Measurements from ENCODE around the gene PPARG. TPM values are rescaled to one million over a fixed set of nuclear protein-coding genes. Genes with fewer than 3 reads are reported as not detected.

Gene PPARG
- total RNA-seq, 2 donors from 2014 or later, result 1.5 to 18.3 TPM

GRCh38 chr3:12430086-12430485 lies 141.2 kb downstream of the PPARG start:
- no peak for ATAC-seq (replicated peaks)
- Mint-ChIP-seq H3K27ac (no peak overlapping the region), H3K4me1 (no peaks in the 10 kb centered on the region), H3K9me3 (no peaks in the 10 kb centered on the region), H3K36me3 (ENCODE audit: low read depth) (no peaks in the 10 kb centered on the region), H3K27me3 (no peaks in the 10 kb centered on the region), H3K4me3 (no peak overlapping the region)

DNA sequence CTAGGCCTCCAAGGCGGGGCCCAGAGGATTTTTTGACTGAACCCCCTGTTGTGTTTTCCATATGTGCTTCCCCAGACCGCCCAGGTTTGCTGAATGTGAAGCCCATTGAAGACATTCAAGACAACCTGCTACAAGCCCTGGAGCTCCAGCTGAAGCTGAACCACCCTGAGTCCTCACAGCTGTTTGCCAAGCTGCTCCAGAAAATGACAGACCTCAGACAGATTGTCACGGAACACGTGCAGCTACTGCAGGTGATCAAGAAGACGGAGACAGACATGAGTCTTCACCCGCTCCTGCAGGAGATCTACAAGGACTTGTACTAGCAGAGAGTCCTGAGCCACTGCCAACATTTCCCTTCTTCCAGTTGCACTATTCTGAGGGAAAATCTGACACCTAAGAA lies 145.0 kb downstream of the PPARG start:
- Mint-ChIP-seq H3K4me1 (no peaks in the 10 kb centered on the region), H3K27ac (no peak overlapping the region), H3K27me3 (peaks cover 5% of the 10 kb centered on the region), H3K9me3 (no peaks in the 10 kb centered on the region), H3K36me3 (ENCODE audit: low read depth) (no peaks in the 10 kb centered on the region), H3K4me3 (no peak overlapping the region)
- ATAC-seq (replicated peaks), result no peak

GRCh38 chr3:12436514-12437220 lies 147.8 kb downstream of the PPARG start:
- no peak overlapping the region for H3K4me3 Mint-ChIP-seq
- H3K9me3 Mint-ChIP-seq, result no peaks in the 10 kb centered on the region
- H3K4me1 Mint-ChIP-seq, result no peaks in the 10 kb centered on the region
- ATAC-seq (replicated peaks), result no peak
- H3K36me3 Mint-ChIP-seq (ENCODE audit: low read depth), result no peaks in the 10 kb centered on the region
- peaks cover 9% of the 10 kb centered on the region for H3K27me3 Mint-ChIP-seq
- H3K27ac Mint-ChIP-seq, result no peak overlapping the region

DNA sequence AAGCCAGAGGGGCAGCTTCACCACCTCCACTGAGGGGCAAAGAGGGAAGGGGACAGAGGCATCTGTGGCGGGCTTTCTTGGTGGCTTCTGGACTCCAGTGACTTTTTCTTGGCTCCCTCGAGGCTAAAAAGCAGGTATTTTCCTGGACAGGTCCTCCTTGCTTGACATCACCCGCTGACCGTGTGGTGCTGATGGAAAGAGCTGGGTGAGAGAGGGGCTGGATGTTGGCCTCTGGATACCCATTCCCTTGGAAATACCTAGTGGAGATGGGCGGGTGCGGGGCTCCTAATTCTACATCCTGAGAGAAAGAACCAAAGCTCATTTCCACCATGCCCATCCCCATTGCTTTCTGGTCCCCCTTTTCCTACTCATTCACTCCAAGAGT lies 148.3 kb downstream of the PPARG start:
- ATAC-seq (replicated peaks), result no peak
- peaks cover 9% of the 10 kb centered on the region for H3K27me3 Mint-ChIP-seq
- H3K4me3 Mint-ChIP-seq, result no peak overlapping the region
- no peaks in the 10 kb centered on the region for H3K36me3 Mint-ChIP-seq (ENCODE audit: low read depth)
- no peak overlapping the region for H3K27ac Mint-ChIP-seq
- H3K9me3 Mint-ChIP-seq, result no peaks in the 10 kb centered on the region
- no peaks in the 10 kb centered on the region for H3K4me1 Mint-ChIP-seq

DNA sequence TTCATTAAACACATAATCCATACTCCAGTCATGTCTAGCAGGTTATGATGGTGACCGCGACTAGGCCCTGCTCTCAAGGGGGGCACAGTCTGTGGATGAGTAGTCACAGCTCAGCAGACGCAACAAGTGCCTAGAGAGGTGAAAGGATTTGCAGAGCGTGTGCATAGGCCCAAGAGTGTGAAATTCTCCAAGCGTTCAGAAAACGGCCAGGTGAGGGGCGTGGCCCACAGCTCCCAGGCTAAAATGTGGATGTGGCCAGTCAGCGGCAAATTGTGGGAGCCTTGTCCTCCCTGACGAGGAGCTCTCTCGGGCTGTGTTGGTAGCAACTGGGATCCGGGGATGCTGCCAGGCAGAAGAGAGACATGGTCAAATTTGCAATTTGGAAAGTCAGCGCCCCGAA lies 149.0 kb downstream of the PPARG start:
- no peak for ATAC-seq (replicated peaks)
- H3K36me3 Mint-ChIP-seq (ENCODE audit: low read depth), result no peaks in the 10 kb centered on the region
- H3K27ac Mint-ChIP-seq, result no peak overlapping the region
- peaks cover 9% of the 10 kb centered on the region for H3K27me3 Mint-ChIP-seq
- no peaks in the 10 kb centered on the region for H3K4me1 Mint-ChIP-seq
- H3K4me3 Mint-ChIP-seq, result no peak overlapping the region
- no peaks in the 10 kb centered on the region for H3K9me3 Mint-ChIP-seq

- no peaks in the 10 kb centered on the region for H3K4me1 Mint-ChIP-seq
- no peaks in the 10 kb centered on the region for H3K9me3 Mint-ChIP-seq
- ATAC-seq (replicated peaks), result no peak
Observed at GRCh38 chr3:12438318-12438717, 149.4 kb downstream of the PPARG start.

DNA sequence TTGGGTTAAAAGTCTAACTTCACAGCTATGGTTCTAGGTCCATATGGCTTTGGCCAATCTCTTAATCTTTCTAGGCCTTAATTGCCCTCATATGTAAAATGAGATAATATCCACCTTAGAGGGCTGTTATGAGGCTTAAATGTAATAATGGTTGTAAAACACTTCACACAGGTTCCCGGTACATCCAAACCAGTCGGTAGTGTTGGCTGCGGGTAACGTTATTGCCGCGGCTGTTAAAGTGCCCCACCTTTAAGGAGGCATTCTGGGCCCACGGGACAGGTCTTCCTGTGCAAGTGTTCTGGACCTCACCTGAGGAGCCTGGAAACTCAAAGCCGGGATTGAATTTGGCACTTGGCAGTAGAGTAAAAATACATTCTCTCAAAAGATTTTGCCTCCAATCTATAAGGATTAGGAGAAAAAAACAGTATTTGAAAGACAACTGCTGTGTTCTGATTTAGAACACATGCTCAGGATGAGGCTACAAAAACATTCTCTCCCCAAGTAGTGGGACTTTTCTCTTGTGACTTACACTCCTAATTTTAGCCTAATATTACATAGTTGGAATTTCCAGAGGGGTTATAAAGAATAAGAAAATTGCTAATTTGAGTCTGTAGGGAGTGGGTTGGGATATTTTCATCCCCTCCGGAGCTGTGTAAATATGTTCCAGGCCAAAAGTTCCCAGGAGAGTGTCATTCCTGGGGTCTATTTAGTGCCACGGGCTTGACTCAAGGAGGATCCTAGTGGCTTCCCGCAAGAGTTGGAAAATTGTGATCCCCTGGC lies 150.5 kb downstream of the PPARG start:
- Mint-ChIP-seq H3K27ac (no peak overlapping the region), H3K4me1 (no peaks in the 10 kb centered on the region), H3K4me3 (no peak overlapping the region), H3K27me3 (peaks cover 9% of the 10 kb centered on the region), H3K36me3 (ENCODE audit: low read depth) (no peaks in the 10 kb centered on the region), H3K9me3 (no peaks in the 10 kb centered on the region)
- ATAC-seq (replicated peaks), result no peak

More at GRCh38 chr3:12438318-12438717, 149.4 kb downstream of the PPARG start:
- peaks cover 9% of the 10 kb centered on the region for H3K27me3 Mint-ChIP-seq
- H3K27ac Mint-ChIP-seq, result no peak overlapping the region
- H3K36me3 Mint-ChIP-seq (ENCODE audit: low read depth), result no peaks in the 10 kb centered on the region
- no peak overlapping the region for H3K4me3 Mint-ChIP-seq

- Mint-ChIP-seq H3K27me3 (peaks cover 9% of the 10 kb centered on the region), H3K4me1 (no peaks in the 10 kb centered on the region), H3K9me3 (no peaks in the 10 kb centered on the region), H3K36me3 (ENCODE audit: low read depth) (no peaks in the 10 kb centered on the region), H3K4me3 (no peak overlapping the region), H3K27ac (no peak overlapping the region)
- ATAC-seq (replicated peaks), result no peak
Observed at GRCh38 chr3:12440927-12441714, 152.3 kb downstream of the PPARG start.

- H3K4me1 Mint-ChIP-seq, result no peaks in the 10 kb centered on the region
- peaks cover 4% of the 10 kb centered on the region for H3K27me3 Mint-ChIP-seq
- H3K9me3 Mint-ChIP-seq, result no peaks in the 10 kb centered on the region
- H3K36me3 Mint-ChIP-seq (ENCODE audit: low read depth), result no peaks in the 10 kb centered on the region
- no peak overlapping the region for H3K27ac Mint-ChIP-seq
- ATAC-seq (replicated peaks), result no peak
- H3K4me3 Mint-ChIP-seq, result no peak overlapping the region
Observed at GRCh38 chr3:12442654-12443501, 154.0 kb downstream of the PPARG start.

- H3K4me1 Mint-ChIP-seq, result no peaks in the 10 kb centered on the region
- no peak overlapping the region for H3K4me3 Mint-ChIP-seq
- H3K36me3 Mint-ChIP-seq (ENCODE audit: low read depth), result no peaks in the 10 kb centered on the region
- ATAC-seq (replicated peaks), result no peak
- H3K27ac Mint-ChIP-seq, result no peak overlapping the region
- peaks cover 4% of the 10 kb centered on the region for H3K27me3 Mint-ChIP-seq
- H3K9me3 Mint-ChIP-seq, result no peaks in the 10 kb centered on the region
Observed at GRCh38 chr3:12443781-12444522, 155.1 kb downstream of the PPARG start.

GRCh38 chr3:12444582-12445471 lies 156.0 kb downstream of the PPARG start:
- Mint-ChIP-seq H3K9me3 (no peaks in the 10 kb centered on the region), H3K27ac (no peak overlapping the region), H3K4me1 (no peaks in the 10 kb centered on the region), H3K36me3 (ENCODE audit: low read depth) (no peaks in the 10 kb centered on the region), H3K27me3 (peaks cover 4% of the 10 kb centered on the region), H3K4me3 (no peak overlapping the region)
- ATAC-seq (replicated peaks), result no peak

DNA sequence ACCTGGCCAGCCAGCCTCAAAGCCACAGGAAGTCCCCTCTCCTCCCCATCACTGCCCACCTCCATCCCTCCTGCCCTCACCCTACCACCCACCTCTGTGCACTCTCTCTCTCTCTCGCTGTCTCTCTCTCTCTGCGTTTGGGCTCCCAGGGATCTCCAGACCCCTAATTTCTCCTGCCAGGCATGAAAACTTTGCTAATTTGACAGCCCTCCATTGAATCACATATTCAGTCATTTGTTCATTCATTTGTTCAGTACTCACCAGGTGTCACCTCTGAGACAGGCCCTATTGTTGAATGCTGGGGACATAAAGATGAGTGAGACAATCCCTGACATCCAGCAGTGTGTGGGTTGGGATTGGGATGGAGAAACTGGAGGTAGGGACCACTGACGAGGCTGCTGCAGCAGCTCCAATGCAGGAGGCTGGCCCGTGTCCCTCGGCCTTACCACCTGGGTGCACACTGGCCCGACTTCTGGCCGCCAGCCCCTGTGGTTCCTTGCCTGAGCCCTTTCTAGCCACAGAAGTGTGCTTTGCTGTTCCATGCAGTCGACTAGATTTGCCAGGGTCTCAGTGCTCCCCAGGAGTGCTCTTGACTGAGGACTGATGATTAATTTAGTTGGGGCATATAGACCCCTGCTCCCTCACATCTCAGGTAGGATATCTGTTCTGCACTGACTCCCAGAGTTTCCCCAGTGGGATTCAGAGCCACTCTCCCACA lies 156.8 kb downstream of the PPARG start:
- no peak overlapping the region for H3K4me3 Mint-ChIP-seq
- no peak overlapping the region for H3K27ac Mint-ChIP-seq
- ATAC-seq (replicated peaks), result no peak
- no peaks in the 10 kb centered on the region for H3K9me3 Mint-ChIP-seq
- H3K36me3 Mint-ChIP-seq (ENCODE audit: low read depth), result no peaks in the 10 kb centered on the region
- H3K4me1 Mint-ChIP-seq, result peaks cover 6% of the 10 kb centered on the region
- H3K27me3 Mint-ChIP-seq, result peaks cover 4% of the 10 kb centered on the region
